HG02642 (cell line): ENCODE results near the gene AVPR1A.

Experiments
- ATAC-seq: cut with Tn5 transposase; IDR thresholded peaks from one replicate; pipeline ENCODE4 v1.9.1; 2021; ENCODE audit warnings: mild to moderate bottlenecking; ENCODE audit not compliant: unreplicated experiment, poor library complexity

Gene AVPR1A

DNA sequence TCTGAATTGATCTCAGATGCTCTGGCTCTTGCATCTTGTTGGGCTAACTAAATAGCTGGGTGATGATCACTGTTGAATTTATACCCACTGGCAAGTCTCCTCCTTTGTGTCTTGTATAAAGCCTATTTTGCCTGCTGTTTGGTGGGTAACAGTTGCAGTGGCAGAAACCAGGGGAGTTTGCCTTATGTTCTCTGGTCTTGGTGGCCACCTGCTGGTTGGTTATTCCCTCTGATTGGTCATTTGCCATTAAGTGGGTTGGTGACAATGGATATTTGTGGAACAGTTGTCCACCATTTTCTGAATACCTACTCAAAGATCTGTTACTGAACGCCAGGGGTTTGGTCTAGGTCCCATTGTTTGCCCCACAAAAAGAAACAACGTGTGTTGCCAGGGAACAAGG is 52.1 kb downstream of the AVPR1A start:
- ATAC-seq, result no peak

GRCh38 chr12:63095369-63095980 is 55.5 kb downstream of the AVPR1A start:
- ATAC-seq, result no peak

DNA sequence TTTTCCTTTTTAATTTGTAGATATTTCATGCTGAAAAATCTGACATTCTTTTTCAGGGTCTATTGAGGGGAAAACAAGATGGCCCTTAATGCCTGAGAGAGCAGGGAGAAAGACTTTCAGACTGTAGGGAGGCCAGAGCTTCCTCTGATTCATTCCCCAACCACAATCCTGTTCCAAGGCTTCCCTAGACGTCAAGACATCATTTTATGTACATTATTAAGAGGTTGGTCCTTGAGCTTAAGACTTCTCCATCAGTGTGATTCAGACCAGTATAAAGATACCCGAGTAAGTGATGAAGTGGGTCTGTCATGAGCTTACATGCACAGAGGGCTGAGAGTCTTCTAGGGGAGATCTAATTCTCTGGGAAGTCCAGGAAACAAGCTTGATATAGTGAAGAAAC is 57.3 kb downstream of the AVPR1A start:
- ATAC-seq, result no peak

DNA sequence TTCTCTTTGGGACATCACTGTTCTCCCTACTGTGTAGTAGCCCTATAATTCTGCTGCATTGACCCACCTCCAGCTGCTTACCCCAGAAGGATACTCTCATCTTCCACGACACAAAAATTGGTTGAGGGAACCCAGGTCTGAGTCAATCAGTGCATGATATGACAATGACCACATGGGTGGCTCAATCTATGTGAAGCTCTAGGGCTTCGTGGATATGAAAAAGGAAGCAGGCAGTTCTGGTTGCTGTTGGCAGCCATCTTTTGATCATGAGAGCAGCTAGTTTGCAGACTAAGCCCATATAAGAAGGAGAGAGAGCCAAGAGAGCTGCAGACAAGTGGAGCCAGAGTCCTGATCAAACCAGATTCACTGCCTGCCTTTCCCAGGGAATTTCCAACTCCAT is 57.9 kb downstream of the AVPR1A start:
- no peak for ATAC-seq
